Stimulated activated CD8-positive, alpha-beta memory T cell treated with anti-CD3 and anti-CD28 coated beads, Interleukin-4, amount 100 ng/mL, for 24 hours (primary cell): ENCODE data around the gene CYP27A1.

Experiments used
- DNase-seq: peaks from one replicate; pipeline ENCODE4 v3.0.0-alpha.2; 2020; ENCODE audit warnings: low read depth

The CYP27A1 gene

GRCh38 chr2:218773881-218774280 is 8.1 kb upstream of the CYP27A1 start:
- DNase-seq = no peak

- no peak for DNase-seq
Observed at GRCh38 chr2:218776488-218776887, 5.5 kb upstream of the CYP27A1 start.

- no peak for DNase-seq
Observed at GRCh38 chr2:218777276-218777990, 4.5 kb upstream of the CYP27A1 start.

GRCh38 chr2:218780046-218780445 is 1.9 kb upstream of the CYP27A1 start:
- DNase-seq = no peak

- no peak for DNase-seq
Observed at GRCh38 chr2:218780851-218781690, 876 bp upstream of the CYP27A1 start.

- no peak for DNase-seq
Observed at GRCh38 chr2:218782528-218782844, 539 bp downstream of the CYP27A1 start.

- no peak for DNase-seq
Observed at GRCh38 chr2:218783688-218784087, 1.7 kb downstream of the CYP27A1 start.

GRCh38 chr2:218785103-218785502 is 3.2 kb downstream of the CYP27A1 start:
- DNase-seq = no peak

GRCh38 chr2:218786133-218786532 is 4.2 kb downstream of the CYP27A1 start:
- DNase-seq = no peak

- no peak for DNase-seq
Observed at GRCh38 chr2:218788529-218789255, 6.7 kb downstream of the CYP27A1 start.

- DNase-seq = no peak
Observed at GRCh38 chr2:218792433-218792832, 10.5 kb downstream of the CYP27A1 start.

GRCh38 chr2:218796691-218797090 is 14.7 kb downstream of the CYP27A1 start:
- no peak for DNase-seq

GRCh38 chr2:218798767-218799504 is 17.0 kb downstream of the CYP27A1 start:
- DNase-seq = no peak

- no peak for DNase-seq
Observed at GRCh38 chr2:218799990-218800389, 18.0 kb downstream of the CYP27A1 start.

GRCh38 chr2:218802386-218802994 is 20.5 kb downstream of the CYP27A1 start:
- DNase-seq = no peak

GRCh38 chr2:218804817-218805216 is 22.9 kb downstream of the CYP27A1 start:
- DNase-seq = no peak

GRCh38 chr2:218805627-218806026 is 23.7 kb downstream of the CYP27A1 start:
- no peak for DNase-seq

GRCh38 chr2:218806346-218806978 is 24.5 kb downstream of the CYP27A1 start:
- no peak for DNase-seq

- no peak for DNase-seq
Observed at GRCh38 chr2:218807626-218808025, 25.7 kb downstream of the CYP27A1 start.

- no peak for DNase-seq
Observed at GRCh38 chr2:218809515-218809914, 27.6 kb downstream of the CYP27A1 start.

GRCh38 chr2:218810256-218810655 is 28.3 kb downstream of the CYP27A1 start:
- DNase-seq = no peak
